AG10803 (cell line): Measurements from ENCODE around the gene ZNF775.
A peak's percentile ranks its signal among the peaks of the same experiment; 100 is the strongest.

Source experiments
- DNase-seq: peaks from one replicate; pipeline ENCODE4 v3.0.0; 2010; ENCODE audit warnings: low read depth
- H3K4me3 ChIP-seq: 2 replicates; pipeline ENCODE4 v1.5.1; 2011; ENCODE audit warnings: mild to moderate bottlenecking, low read length, control low read depth
- CTCF ChIP-seq: conservative IDR thresholded peaks from 2 replicates; pipeline ENCODE4 v1.5.1; 2011; ENCODE audit warnings: mild to moderate bottlenecking, low read length, control low read depth, inconsistent platforms

The ZNF775 gene

GRCh38 chr7:150379441-150380379 lies 580 bp downstream of the ZNF775 start:
- DNase-seq = no peak
- peak overlapping the region; percentile 85 for H3K4me3 ChIP-seq
- TF ChIP-seq CTCF = no peak

GRCh38 chr7:150380463-150380862 lies 1.3 kb downstream of the ZNF775 start:
- peak overlapping the region; percentile 85 for H3K4me3 ChIP-seq
- DNase-seq = no peak
- TF ChIP-seq CTCF = no peak

DNA sequence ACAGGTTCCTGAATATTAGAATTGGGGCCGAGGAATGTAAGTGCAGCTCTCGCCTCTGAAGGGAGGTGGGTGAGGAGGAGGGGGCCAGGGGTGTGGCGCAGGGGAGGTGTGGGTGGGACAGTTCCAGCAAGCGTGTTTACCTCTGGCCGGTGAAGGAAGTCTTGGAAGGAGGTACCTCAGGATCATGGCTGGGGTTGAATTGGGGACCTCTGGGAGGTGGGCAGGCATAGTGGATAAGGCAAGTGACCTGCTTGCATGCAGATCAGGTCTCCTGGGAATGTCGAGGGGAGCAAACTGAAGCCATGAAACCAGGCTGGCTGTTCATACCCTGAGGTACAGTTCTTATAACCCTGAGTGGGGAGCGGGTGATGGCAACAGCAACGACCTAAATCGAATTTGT lies 2.0 kb downstream of the ZNF775 start:
- no peak overlapping the region for H3K4me3 ChIP-seq
- DNase-seq = no peak
- TF ChIP-seq CTCF = no peak

- TF ChIP-seq CTCF = no peak
- DNase-seq = no peak
- no peak overlapping the region for H3K4me3 ChIP-seq
Observed at GRCh38 chr7:150381785-150382122, 2.6 kb downstream of the ZNF775 start.

- H3K4me3 ChIP-seq = no peak overlapping the region
- no peak for TF ChIP-seq CTCF
- DNase-seq = no peak
Observed at GRCh38 chr7:150382123-150382843, 3.2 kb downstream of the ZNF775 start.

GRCh38 chr7:150382844-150383225 lies 3.7 kb downstream of the ZNF775 start:
- H3K4me3 ChIP-seq = no peak overlapping the region
- no peak for DNase-seq
- TF ChIP-seq CTCF = no peak
